ENCODE results near the gene SHH.

SHH gene

GRCh38 chr7:155802291-155802690 is 10.0 kb downstream of the SHH start:
- Histone ChIP-seq H3K56ac (ENCODE audit: low read length) (no peak overlapping the region), H3K4me1 (ENCODE audit: control insufficient read depth, low read depth, low read length) (peaks cover 3% of the 10 kb centered on the region), H2BK120ac (ENCODE audit: low read depth, low read length) (no peak overlapping the region), H4K8ac (ENCODE audit: low read depth, low read length) (no peak overlapping the region), H3K27ac (ENCODE audit: low read depth, low read length) (no peak overlapping the region), H3K36me3 (ENCODE audit: control insufficient read depth, insufficient read depth, low read length) (no peaks in the 10 kb centered on the region), H4K5ac (ENCODE audit: low read length) (no peak overlapping the region), H2AK5ac (ENCODE audit: low read length) (no peak overlapping the region), H3K18ac (ENCODE audit: low read length) (no peak overlapping the region), H3K23ac (ENCODE audit: low read length) (no peak overlapping the region), H2BK15ac (replicated peaks; ENCODE audit: low read depth) (no peak overlapping the region), H3K79me2 (ENCODE audit: control insufficient read depth, insufficient read depth, low read length) (no peaks in the 10 kb centered on the region), H2BK5ac (ENCODE audit: low read length) (no peak overlapping the region), H3K4me3 (ENCODE audit: low read length) (no peak overlapping the region), H3K4me2 (ENCODE audit: low read length) (no peak overlapping the region), H3K9ac (ENCODE audit: low read length) (no peak overlapping the region), H3K4ac (ENCODE audit: low read depth, low read length) (no peak overlapping the region), H3K27me3 (ENCODE audit: insufficient read depth, low read length, poor library complexity) (peaks cover 19% of the 10 kb centered on the region), H3K79me1 (ENCODE audit: low read length) (no peaks in the 10 kb centered on the region)
- no CpG with 5 or more reads among the region's 6 CpGs for WGBS (ENCODE audit: extremely low coverage, insufficient coverage, low lambda C conversion rate)
- DNase-seq: no peak

- H4K8ac ChIP-seq (ENCODE audit: low read depth, low read length): no peak overlapping the region
- H3K4me3 ChIP-seq (ENCODE audit: low read length): no peak overlapping the region
- H3K36me3 ChIP-seq (ENCODE audit: control insufficient read depth, insufficient read depth, low read length): no peaks in the 10 kb centered on the region
- no peak overlapping the region for H3K23ac ChIP-seq (ENCODE audit: low read length)
- H2BK120ac ChIP-seq (ENCODE audit: low read depth, low read length): no peak overlapping the region
- H3K79me1 ChIP-seq (ENCODE audit: low read length): no peaks in the 10 kb centered on the region
- no peak overlapping the region for H2BK15ac ChIP-seq (replicated peaks; ENCODE audit: low read depth)
- no peak overlapping the region for H4K5ac ChIP-seq (ENCODE audit: low read length)
- no peak overlapping the region for H2BK5ac ChIP-seq (ENCODE audit: low read length)
- H3K9ac ChIP-seq (ENCODE audit: low read length): no peak overlapping the region
- no peak for DNase-seq
- no peak overlapping the region for H3K27ac ChIP-seq (ENCODE audit: low read depth, low read length)
- no peaks in the 10 kb centered on the region for H3K79me2 ChIP-seq (ENCODE audit: control insufficient read depth, insufficient read depth, low read length)
- WGBS (ENCODE audit: extremely low coverage, insufficient coverage, low lambda C conversion rate): no CpG with 5 or more reads among the region's 16 CpGs
- H3K4me2 ChIP-seq (ENCODE audit: low read length): no peak overlapping the region
- no peak overlapping the region for H2AK5ac ChIP-seq (ENCODE audit: low read length)
- no peak overlapping the region for H3K18ac ChIP-seq (ENCODE audit: low read length)
- no peak overlapping the region for H3K4ac ChIP-seq (ENCODE audit: low read depth, low read length)
- no peaks in the 10 kb centered on the region for H3K4me1 ChIP-seq (ENCODE audit: control insufficient read depth, low read depth, low read length)
- no peak overlapping the region for H3K56ac ChIP-seq (ENCODE audit: low read length)
- peaks cover 14% of the 10 kb centered on the region for H3K27me3 ChIP-seq (ENCODE audit: insufficient read depth, low read length, poor library complexity)
Measured at GRCh38 chr7:155800741-155801267, 11.5 kb downstream of the SHH start.

GRCh38 chr7:155800301-155800700 is 12.0 kb downstream of the SHH start:
- Histone ChIP-seq H3K9ac (ENCODE audit: low read length) (no peak overlapping the region), H3K56ac (ENCODE audit: low read length) (no peak overlapping the region), H2BK15ac (replicated peaks; ENCODE audit: low read depth) (no peak overlapping the region), H3K4me2 (ENCODE audit: low read length) (no peak overlapping the region), H3K4ac (ENCODE audit: low read depth, low read length) (no peak overlapping the region), H3K36me3 (ENCODE audit: control insufficient read depth, insufficient read depth, low read length) (no peaks in the 10 kb centered on the region), H4K5ac (ENCODE audit: low read length) (no peak overlapping the region), H3K79me2 (ENCODE audit: control insufficient read depth, insufficient read depth, low read length) (no peaks in the 10 kb centered on the region), H2AK5ac (ENCODE audit: low read length) (no peak overlapping the region), H3K27ac (ENCODE audit: low read depth, low read length) (no peak overlapping the region), H4K8ac (ENCODE audit: low read depth, low read length) (no peak overlapping the region), H3K4me3 (ENCODE audit: low read length) (no peak overlapping the region), H2BK5ac (ENCODE audit: low read length) (no peak overlapping the region), H3K4me1 (ENCODE audit: control insufficient read depth, low read depth, low read length) (no peaks in the 10 kb centered on the region), H3K27me3 (ENCODE audit: insufficient read depth, low read length, poor library complexity) (peaks cover 14% of the 10 kb centered on the region), H3K23ac (ENCODE audit: low read length) (no peak overlapping the region), H2BK120ac (ENCODE audit: low read depth, low read length) (no peak overlapping the region), H3K79me1 (ENCODE audit: low read length) (no peaks in the 10 kb centered on the region), H3K18ac (ENCODE audit: low read length) (no peak overlapping the region)
- no peak for DNase-seq
- WGBS (ENCODE audit: extremely low coverage, insufficient coverage, low lambda C conversion rate): no CpG with 5 or more reads among the region's 11 CpGs

GRCh38 chr7:155799514-155799913 is 12.7 kb downstream of the SHH start:
- no peaks in the 10 kb centered on the region for H3K4me1 ChIP-seq (ENCODE audit: control insufficient read depth, low read depth, low read length)
- no peak overlapping the region for H3K18ac ChIP-seq (ENCODE audit: low read length)
- no peak overlapping the region for H4K5ac ChIP-seq (ENCODE audit: low read length)
- H3K36me3 ChIP-seq (ENCODE audit: control insufficient read depth, insufficient read depth, low read length): no peaks in the 10 kb centered on the region
- H3K79me2 ChIP-seq (ENCODE audit: control insufficient read depth, insufficient read depth, low read length): no peaks in the 10 kb centered on the region
- DNase-seq: no peak
- H3K4me2 ChIP-seq (ENCODE audit: low read length): no peak overlapping the region
- H3K4me3 ChIP-seq (ENCODE audit: low read length): no peak overlapping the region
- H2AK5ac ChIP-seq (ENCODE audit: low read length): no peak overlapping the region
- no peak overlapping the region for H2BK15ac ChIP-seq (replicated peaks; ENCODE audit: low read depth)
- H2BK120ac ChIP-seq (ENCODE audit: low read depth, low read length): no peak overlapping the region
- no peak overlapping the region for H3K4ac ChIP-seq (ENCODE audit: low read depth, low read length)
- H3K56ac ChIP-seq (ENCODE audit: low read length): no peak overlapping the region
- no peak overlapping the region for H4K8ac ChIP-seq (ENCODE audit: low read depth, low read length)
- H2BK5ac ChIP-seq (ENCODE audit: low read length): no peak overlapping the region
- WGBS (ENCODE audit: extremely low coverage, insufficient coverage, low lambda C conversion rate): no CpG with 5 or more reads among the region's 19 CpGs
- no peak overlapping the region for H3K23ac ChIP-seq (ENCODE audit: low read length)
- H3K27ac ChIP-seq (ENCODE audit: low read depth, low read length): no peak overlapping the region
- no peak overlapping the region for H3K9ac ChIP-seq (ENCODE audit: low read length)
- peaks cover 14% of the 10 kb centered on the region for H3K27me3 ChIP-seq (ENCODE audit: insufficient read depth, low read length, poor library complexity)
- no peaks in the 10 kb centered on the region for H3K79me1 ChIP-seq (ENCODE audit: low read length)

GRCh38 chr7:155798673-155799439 is 13.4 kb downstream of the SHH start:
- Histone ChIP-seq H2BK120ac (ENCODE audit: low read depth, low read length) (no peak overlapping the region), H3K4me2 (ENCODE audit: low read length) (no peak overlapping the region), H3K9ac (ENCODE audit: low read length) (no peak overlapping the region), H2BK15ac (replicated peaks; ENCODE audit: low read depth) (no peak overlapping the region), H3K27me3 (ENCODE audit: insufficient read depth, low read length, poor library complexity) (peaks cover 14% of the 10 kb centered on the region), H2AK5ac (ENCODE audit: low read length) (no peak overlapping the region), H3K23ac (ENCODE audit: low read length) (no peak overlapping the region), H3K36me3 (ENCODE audit: control insufficient read depth, insufficient read depth, low read length) (no peaks in the 10 kb centered on the region), H4K5ac (ENCODE audit: low read length) (no peak overlapping the region), H3K79me1 (ENCODE audit: low read length) (no peaks in the 10 kb centered on the region), H3K56ac (ENCODE audit: low read length) (no peak overlapping the region), H3K18ac (ENCODE audit: low read length) (no peak overlapping the region), H3K4ac (ENCODE audit: low read depth, low read length) (no peak overlapping the region), H3K27ac (ENCODE audit: low read depth, low read length) (no peak overlapping the region), H3K4me1 (ENCODE audit: control insufficient read depth, low read depth, low read length) (no peaks in the 10 kb centered on the region), H4K8ac (ENCODE audit: low read depth, low read length) (no peak overlapping the region), H2BK5ac (ENCODE audit: low read length) (no peak overlapping the region), H3K4me3 (ENCODE audit: low read length) (no peak overlapping the region), H3K79me2 (ENCODE audit: control insufficient read depth, insufficient read depth, low read length) (no peaks in the 10 kb centered on the region)
- WGBS (ENCODE audit: extremely low coverage, insufficient coverage, low lambda C conversion rate): no CpG with 5 or more reads among the region's 13 CpGs
- DNase-seq: no peak

Measured in mesendoderm (in vitro differentiated cells).